CD4-positive, CD25-positive, alpha-beta regulatory T cell (primary cell): ENCODE data around the gene C16orf87. TPM values are rescaled to one million over a fixed set of nuclear protein-coding genes. Genes with fewer than 3 reads are reported as not detected.
A peak's percentile ranks its signal among the peaks of the same experiment; 100 is the strongest.

Experiments used
- ATAC-seq, 2 donors: fragments of 150-1000 bp; cut with Tn5 transposase; one replicate each; pipeline ENCODE4 v1.10.0; 2021; ENCODE audit warnings: low read depth in 2 of 2, moderate number of reproducible peaks in 2 of 2, moderate library complexity in 1 of 2
- DNase-seq, 3 donors: peaks; one replicate each; pipeline versions ENCODE4 v3.0.0 to v3.0.0-alpha.2; 2012 to 2022; ENCODE audit warnings: mixed read lengths in 1 of 3
- H3K27ac ChIP-seq: one replicate; pipeline ENCODE4 v1.7.0; 2013; ENCODE audit warnings: mild to moderate bottlenecking, low read length; ENCODE audit not compliant: insufficient read depth, poor library complexity, severe bottlenecking
- H3K27me3 ChIP-seq: one replicate; pipeline ENCODE4 v1.7.0; 2013; ENCODE audit warnings: low read length; ENCODE audit not compliant: control insufficient read depth, insufficient read depth
- H3K36me3 ChIP-seq: one replicate; pipeline ENCODE4 v1.7.0; 2013; ENCODE audit warnings: mild to moderate bottlenecking, low read length, moderate library complexity; ENCODE audit not compliant: control insufficient read depth, insufficient read depth
- H3K4me1 ChIP-seq: 2 replicates; pipeline ENCODE4 v1.7.0; 2013; ENCODE audit warnings: mild to moderate bottlenecking, low read length; ENCODE audit not compliant: insufficient read depth, control insufficient read depth, poor library complexity, severe bottlenecking
- H3K4me3 ChIP-seq: one replicate; pipeline ENCODE4 v1.7.0; 2013; ENCODE audit warnings: low read depth, mild to moderate bottlenecking, low read length, moderate library complexity
- H3K9me3 ChIP-seq, 2 experiments: 1 replicate in 1 of 2; 2 replicates in 1 of 2; pipeline ENCODE4 v1.7.0; 2013; ENCODE audit warnings: low read length in 2 of 2, mild to moderate bottlenecking in 1 of 2, moderate library complexity in 1 of 2; ENCODE audit not compliant: control insufficient read depth in 2 of 2
- H3K27ac Mint-ChIP-seq, 3 donors: one replicate each; pipeline ENCODE4 v1.8.0; 2020 to 2022; ENCODE audit warnings: mild to moderate bottlenecking in 3 of 3, mixed read lengths in 3 of 3, moderate library complexity in 2 of 3
- H3K27me3 Mint-ChIP-seq: one replicate; pipeline ENCODE4 v1.8.0; 2022; ENCODE audit warnings: mild to moderate bottlenecking, mixed read lengths
- H3K36me3 Mint-ChIP-seq: one replicate; pipeline ENCODE4 v1.8.0; 2020; ENCODE audit warnings: mixed read lengths
- H3K4me1 Mint-ChIP-seq, 4 donors: one replicate each; pipeline ENCODE4 v1.8.0; 2020 to 2022; ENCODE audit warnings: mixed read lengths in 4 of 4, mild to moderate bottlenecking in 1 of 4
- H3K4me3 Mint-ChIP-seq, 4 donors: one replicate each; pipeline ENCODE4 v1.8.0; 2020 to 2022; ENCODE audit warnings: mild to moderate bottlenecking in 4 of 4, mixed read lengths in 4 of 4, moderate library complexity in 3 of 4
- H3K9me3 Mint-ChIP-seq, 7 donors: one replicate each; pipeline ENCODE4 v1.8.0; 2020 to 2022; ENCODE audit warnings: mixed read lengths in 7 of 7, mild to moderate bottlenecking in 3 of 7, moderate library complexity in 2 of 7
- polyA plus RNA-seq, 4 donors: library from polyadenylated mRNA; unstranded; fragments of 300-500 nt; fragmentation: Illumina TruSeq; gene quantifications; one replicate each; pipeline ENCODE4 v1.2.3, GENCODE V29; 2021
- total RNA-seq: library from RNA; stranded (reverse); gene quantifications from one replicate; pipeline ENCODE4 v1.2.3, GENCODE V29; 2022

Gene C16orf87
- total and polyA plus RNA-seq, 5 donors from 2014 or later, result 13.1 to 24.6 (median 16.5) TPM

DNA sequence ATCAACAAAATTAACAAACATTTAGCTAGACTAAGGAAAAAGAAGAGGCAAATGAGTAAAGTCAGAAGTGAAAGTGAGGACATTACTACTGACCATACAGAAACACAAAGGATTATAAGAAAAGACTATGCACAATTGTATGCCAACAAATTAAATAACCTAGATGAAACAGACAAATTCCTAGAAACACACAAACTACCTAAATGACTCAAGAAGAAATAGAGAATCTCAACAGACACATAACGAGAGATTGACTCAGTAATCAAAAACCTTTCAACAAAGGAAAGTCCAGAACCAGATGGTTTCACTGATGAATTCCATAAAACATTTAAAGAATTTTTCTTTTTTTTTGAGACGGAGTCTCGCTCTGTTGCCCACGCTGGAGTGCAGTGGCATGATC is 47.2 kb downstream of the C16orf87 start:
- H3K4me3 Mint-ChIP-seq, result peak overlapping the region in 1 of 4 donors; percentile 63
- ATAC-seq, result no peak
- H3K27me3 Mint-ChIP-seq, result peaks cover 7% of the 10 kb centered on the region

DNA sequence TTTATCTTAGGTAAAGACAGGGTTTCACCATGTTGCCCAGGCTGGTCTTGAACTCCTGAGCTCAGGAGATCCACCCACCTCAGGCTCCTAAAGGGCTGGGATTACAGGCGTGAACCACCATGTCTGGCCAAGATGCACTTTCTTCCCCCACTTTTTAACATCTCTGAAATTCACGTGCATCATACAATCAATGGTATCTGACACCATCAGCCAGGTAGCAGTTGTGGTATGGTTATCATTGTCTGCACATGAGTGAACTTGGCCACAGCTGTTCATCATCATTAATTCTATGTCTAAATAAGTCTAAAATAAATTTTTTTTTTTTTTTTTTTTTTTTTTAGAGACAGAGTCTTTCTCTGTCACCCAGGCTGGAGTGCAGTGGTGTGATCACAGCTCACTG is 48.7 kb downstream of the C16orf87 start:
- Histone ChIP-seq H3K27ac (no peak overlapping the region), H3K27me3 (no peaks in the 10 kb centered on the region), H3K36me3 (no peaks in the 10 kb centered on the region), H3K9me3 (peaks cover 0 to 8% of the 10 kb centered on the region in 2 experiments), H3K4me1 (no peaks in the 10 kb centered on the region), H3K4me3 (no peak overlapping the region)
- Mint-ChIP-seq H3K9me3 (peaks cover 0 to 9% (median 0%) of the 10 kb centered on the region in 7 donors), H3K27ac (no peak overlapping the region), H3K36me3 (peaks cover 4% of the 10 kb centered on the region), H3K27me3 (peaks cover 4% of the 10 kb centered on the region), H3K4me1 (peaks cover 0 to 3% (median 0%) of the 10 kb centered on the region in 4 donors), H3K4me3 (no peak overlapping the region)
- DNase-seq (no peak), ATAC-seq (no peak)

More for the DNA sequence above, 47.2 kb downstream of the C16orf87 start:
- H3K27ac ChIP-seq, result no peak overlapping the region
- Mint-ChIP-seq H3K36me3 (peaks cover 4% of the 10 kb centered on the region), H3K27ac (no peak overlapping the region), H3K4me1 (peaks cover under 1 to 5% (median 4%) of the 10 kb centered on the region in 4 donors), H3K9me3 (peaks cover 0 to 9% (median 0%) of the 10 kb centered on the region in 7 donors)
- H3K36me3 ChIP-seq, result no peaks in the 10 kb centered on the region
- no peak for DNase-seq
- H3K4me3 ChIP-seq, result no peak overlapping the region
- peaks cover under 1% of the 10 kb centered on the region for H3K4me1 ChIP-seq
- H3K9me3 ChIP-seq, result peaks cover 0 to 8% of the 10 kb centered on the region in 2 experiments
- no peaks in the 10 kb centered on the region for H3K27me3 ChIP-seq

DNA sequence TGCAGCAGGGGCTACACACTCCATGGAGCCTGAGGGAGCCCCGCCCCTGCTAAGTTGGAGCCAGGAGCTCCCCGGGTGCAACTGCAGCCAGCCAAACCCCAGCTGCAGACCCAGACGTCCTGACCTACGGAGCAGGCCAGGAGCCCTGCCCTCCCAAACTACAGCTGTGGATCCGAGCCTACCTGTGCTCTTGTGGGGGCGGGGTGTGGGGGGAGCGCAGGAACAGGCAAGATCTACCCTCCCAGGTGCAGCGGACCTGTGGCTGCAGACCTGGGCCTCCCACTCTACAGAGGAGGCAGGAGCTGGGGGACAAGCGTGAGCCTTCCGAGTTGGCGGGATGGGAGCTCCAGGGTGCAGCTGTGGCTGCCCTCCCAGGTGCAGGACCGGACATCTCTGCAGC is 53.2 kb downstream of the C16orf87 start:
- no peaks in the 10 kb centered on the region for H3K4me1 Mint-ChIP-seq
- Histone ChIP-seq H3K9me3 (no peaks in the 10 kb centered on the region), H3K27ac (no peak overlapping the region), H3K27me3 (no peaks in the 10 kb centered on the region), H3K36me3 (no peaks in the 10 kb centered on the region), H3K4me3 (no peak overlapping the region), H3K4me1 (no peaks in the 10 kb centered on the region)
- no peak for ATAC-seq
- H3K4me3 Mint-ChIP-seq, result no peak overlapping the region
- no peak overlapping the region for H3K27ac Mint-ChIP-seq
- no peaks in the 10 kb centered on the region for H3K9me3 Mint-ChIP-seq
- no peak for DNase-seq
- no peaks in the 10 kb centered on the region for H3K36me3 Mint-ChIP-seq
- H3K27me3 Mint-ChIP-seq, result no peaks in the 10 kb centered on the region

DNA sequence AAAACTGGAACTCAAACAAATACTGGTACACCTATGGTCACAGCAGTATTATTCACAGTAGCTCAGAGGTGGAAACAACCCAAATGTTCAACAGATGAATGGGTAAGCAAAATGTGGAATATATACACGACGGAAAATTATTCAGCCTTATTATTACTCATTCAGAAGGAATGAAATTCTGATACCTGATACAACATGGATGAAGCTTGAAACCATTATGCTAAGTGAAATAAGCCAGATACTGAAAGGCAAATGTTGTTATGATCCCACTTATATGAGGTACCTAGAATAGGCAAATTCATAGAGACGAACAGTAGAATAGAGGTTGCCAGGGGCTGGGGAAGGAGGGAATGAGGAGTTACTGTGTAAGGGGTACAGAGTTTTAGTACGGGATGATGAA is 55.8 kb downstream of the C16orf87 start:
- no peak overlapping the region for H3K27ac ChIP-seq
- no peak overlapping the region for H3K4me3 Mint-ChIP-seq
- no peaks in the 10 kb centered on the region for H3K36me3 Mint-ChIP-seq
- H3K4me3 ChIP-seq, result no peak overlapping the region
- ATAC-seq (no peak), DNase-seq (no peak)
- no peaks in the 10 kb centered on the region for H3K27me3 Mint-ChIP-seq
- no peaks in the 10 kb centered on the region for H3K27me3 ChIP-seq
- H3K9me3 Mint-ChIP-seq, result no peaks in the 10 kb centered on the region
- no peaks in the 10 kb centered on the region for H3K4me1 ChIP-seq
- H3K27ac Mint-ChIP-seq, result no peak overlapping the region
- no peaks in the 10 kb centered on the region for H3K9me3 ChIP-seq
- peaks cover 0 to 2% (median 0%) of the 10 kb centered on the region in 4 donors for H3K4me1 Mint-ChIP-seq
- no peaks in the 10 kb centered on the region for H3K36me3 ChIP-seq

DNA sequence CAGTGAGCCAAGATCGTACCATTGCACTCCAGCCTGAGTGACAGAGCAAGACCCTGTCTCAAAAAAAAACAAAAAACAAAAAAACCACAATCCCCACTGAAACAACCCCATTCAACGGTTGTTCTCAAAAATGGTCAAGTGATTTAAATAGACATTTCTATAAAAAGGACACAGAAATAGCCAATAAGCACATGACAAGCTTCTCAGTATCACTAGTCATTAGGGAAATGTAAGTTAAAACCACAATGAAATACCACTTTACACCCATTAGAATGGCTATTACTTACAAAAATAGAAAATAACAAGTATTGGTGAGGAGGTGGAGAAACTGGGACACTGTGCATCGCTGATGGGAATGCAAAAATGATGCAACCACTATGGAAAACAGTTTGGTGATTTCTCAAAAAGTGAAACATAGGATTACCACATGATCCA is 56.2 kb downstream of the C16orf87 start:
- Mint-ChIP-seq H3K4me3 (no peak overlapping the region), H3K36me3 (no peaks in the 10 kb centered on the region), H3K27me3 (no peaks in the 10 kb centered on the region), H3K27ac (no peak overlapping the region), H3K4me1 (peaks cover 0 to 2% (median 0%) of the 10 kb centered on the region in 4 donors), H3K9me3 (no peaks in the 10 kb centered on the region)
- Histone ChIP-seq H3K27ac (no peak overlapping the region), H3K27me3 (no peaks in the 10 kb centered on the region), H3K4me1 (no peaks in the 10 kb centered on the region), H3K36me3 (no peaks in the 10 kb centered on the region), H3K9me3 (no peaks in the 10 kb centered on the region), H3K4me3 (no peak overlapping the region)
- ATAC-seq (no peak), DNase-seq (no peak)

DNA sequence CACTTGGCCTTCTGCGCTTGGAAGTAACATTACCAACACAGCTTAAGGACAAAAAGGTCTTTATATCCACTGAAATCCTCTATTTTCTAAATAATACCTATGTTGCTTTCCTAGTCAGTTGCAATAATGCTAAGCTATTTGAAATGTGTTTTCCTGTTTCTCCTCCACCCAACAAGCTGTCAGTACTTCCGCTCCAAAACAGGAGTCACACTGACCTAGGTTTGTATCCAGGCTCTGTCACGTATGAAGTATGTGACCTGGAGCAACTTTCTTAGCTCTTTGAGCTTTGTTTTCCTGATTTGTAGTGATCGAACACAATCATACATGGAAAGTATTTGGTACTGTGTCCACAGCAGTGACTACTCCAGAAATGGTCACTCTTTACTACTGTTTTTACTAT is 58.5 kb downstream of the C16orf87 start:
- ATAC-seq (no peak), DNase-seq (no peak)
- H3K27me3 Mint-ChIP-seq, result peaks cover 4% of the 10 kb centered on the region
- H3K36me3 Mint-ChIP-seq, result no peaks in the 10 kb centered on the region
- H3K4me1 Mint-ChIP-seq, result peaks cover 0 to 2% (median 0%) of the 10 kb centered on the region in 4 donors
- Histone ChIP-seq H3K27ac (no peak overlapping the region), H3K27me3 (no peaks in the 10 kb centered on the region), H3K4me1 (no peaks in the 10 kb centered on the region), H3K36me3 (no peaks in the 10 kb centered on the region), H3K9me3 (no peaks in the 10 kb centered on the region), H3K4me3 (no peak overlapping the region)
- H3K9me3 Mint-ChIP-seq, result no peaks in the 10 kb centered on the region
- H3K27ac Mint-ChIP-seq, result no peak overlapping the region
- no peak overlapping the region for H3K4me3 Mint-ChIP-seq

DNA sequence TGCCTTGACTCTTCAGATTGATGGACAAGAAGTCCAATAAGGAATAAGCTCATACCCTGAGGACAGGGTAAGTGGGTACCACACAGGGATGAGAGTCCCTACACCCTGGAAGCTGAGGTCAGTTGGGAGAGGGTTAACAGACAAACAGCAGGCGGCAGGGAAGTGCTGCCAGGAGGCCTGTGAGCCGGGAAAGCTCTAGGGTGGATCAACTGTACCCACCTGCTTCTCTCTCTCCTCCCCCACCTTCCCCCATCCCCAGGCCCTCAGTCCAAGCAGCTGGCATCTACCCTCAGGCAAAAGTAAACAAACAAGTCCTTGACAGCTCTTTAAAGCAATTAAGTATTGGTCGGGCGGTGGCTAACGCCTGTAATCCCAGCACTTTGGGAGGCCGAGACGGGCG is 62.2 kb downstream of the C16orf87 start:
- Histone ChIP-seq H3K4me3 (no peak overlapping the region), H3K27ac (no peak overlapping the region), H3K4me1 (no peaks in the 10 kb centered on the region), H3K27me3 (no peaks in the 10 kb centered on the region), H3K36me3 (no peaks in the 10 kb centered on the region), H3K9me3 (no peaks in the 10 kb centered on the region)
- H3K27ac Mint-ChIP-seq, result no peak overlapping the region
- peaks cover 8% of the 10 kb centered on the region for H3K27me3 Mint-ChIP-seq
- H3K36me3 Mint-ChIP-seq, result no peaks in the 10 kb centered on the region
- no peak overlapping the region for H3K4me3 Mint-ChIP-seq
- DNase-seq (no peak), ATAC-seq (no peak)
- peaks cover 0 to 2% (median 0%) of the 10 kb centered on the region in 4 donors for H3K4me1 Mint-ChIP-seq
- peaks cover 0 to 2% (median 0%) of the 10 kb centered on the region in 7 donors for H3K9me3 Mint-ChIP-seq

DNA sequence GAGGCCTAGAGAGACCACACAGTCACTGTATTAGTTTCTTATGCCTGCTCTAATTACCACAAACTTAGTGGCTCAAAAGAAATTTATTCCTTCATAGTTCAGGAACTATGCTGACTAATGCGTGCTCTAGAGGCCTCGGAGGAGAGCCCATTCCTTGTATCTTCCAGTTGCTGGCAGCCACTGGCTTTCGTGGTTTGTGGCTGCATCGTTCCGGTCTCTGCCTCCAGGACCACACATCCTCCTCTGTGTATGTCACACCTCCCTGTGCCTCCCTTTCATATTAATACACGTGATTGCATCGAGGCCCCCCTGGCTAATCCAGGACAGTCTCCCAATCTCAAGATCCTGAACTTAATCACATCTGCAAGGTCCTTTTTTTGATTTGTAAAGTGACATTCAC is 65.9 kb downstream of the C16orf87 start:
- H3K36me3 Mint-ChIP-seq, result no peaks in the 10 kb centered on the region
- H3K27ac Mint-ChIP-seq, result no peak overlapping the region
- H3K27ac ChIP-seq, result no peak overlapping the region
- no peak overlapping the region for H3K4me3 ChIP-seq
- H3K27me3 Mint-ChIP-seq, result peaks cover 15% of the 10 kb centered on the region
- H3K4me1 Mint-ChIP-seq, result no peaks in the 10 kb centered on the region
- no peaks in the 10 kb centered on the region for H3K36me3 ChIP-seq
- DNase-seq, result no peak
- H3K4me3 Mint-ChIP-seq, result no peak overlapping the region
- H3K9me3 ChIP-seq, result no peaks in the 10 kb centered on the region
- no peak for ATAC-seq
- no peaks in the 10 kb centered on the region for H3K4me1 ChIP-seq
- H3K27me3 ChIP-seq, result no peaks in the 10 kb centered on the region
- peaks cover 0 to 2% (median 0%) of the 10 kb centered on the region in 7 donors for H3K9me3 Mint-ChIP-seq
